ENCODE data around the gene MCF2.

Gene MCF2

DNA sequence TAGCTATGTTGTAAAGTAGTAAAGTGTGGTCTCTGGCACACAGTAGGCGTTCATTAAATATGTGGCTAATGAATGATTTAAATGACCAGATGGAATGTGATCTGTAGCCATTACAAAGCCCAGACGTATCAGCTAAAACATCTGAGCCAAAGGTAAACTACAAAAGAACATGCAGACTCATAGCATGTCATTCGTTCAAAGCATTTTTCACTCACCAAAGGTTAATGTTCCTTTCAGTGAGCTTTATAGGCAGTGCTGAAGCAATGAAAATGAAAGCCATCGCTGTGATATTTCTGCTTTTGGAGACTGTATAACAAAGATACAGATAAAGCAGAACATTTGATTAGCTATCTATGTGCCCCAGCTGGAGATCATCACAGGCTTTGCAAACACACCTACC is 126.9 kb downstream of the MCF2 start:
- Histone ChIP-seq H3K9me3 (ENCODE audit: control insufficient read depth, insufficient read depth, low read depth, low read length) (no peaks in the 10 kb centered on the region), H3K4me1 (ENCODE audit: control insufficient read depth, insufficient read depth, low read length) (no peaks in the 10 kb centered on the region), H3K4me3 (ENCODE audit: low read depth, low read length) (no peak overlapping the region), H3K36me3 (ENCODE audit: control insufficient read depth in 2 of 2, insufficient read depth in 1 of 2, low read length in 2 of 2) (no peaks in the 10 kb centered on the region), H3K27ac (ENCODE audit: extremely low read depth, low read depth, low read length) (no peak overlapping the region)
- ChIA-PET POLR2A (no interaction called here), CTCF (interaction anchor here (0.6 kb wide), 1 partner anchor 26 kb away, joined by 3 read pairs; no protein-coding TSS in a partner anchor)
- TF ChIP-seq PRDM1 (tag by site-specific recombination; IDR thresholded peaks at IDR 0.05) (no peak), ZNF629 (tag by site-specific recombination; IDR thresholded peaks at IDR 0.05) (no peak), ZNF23 (tag by site-specific recombination; IDR thresholded peaks at IDR 0.05; ENCODE audit: borderline replicate concordance) (no peak), ZNF521 (tag by site-specific recombination; IDR thresholded peaks at IDR 0.05) (no peak), WT1 (tag by site-specific recombination; IDR thresholded peaks at IDR 0.05) (no peak)
- TF ChIP-seq, protein P1, sequence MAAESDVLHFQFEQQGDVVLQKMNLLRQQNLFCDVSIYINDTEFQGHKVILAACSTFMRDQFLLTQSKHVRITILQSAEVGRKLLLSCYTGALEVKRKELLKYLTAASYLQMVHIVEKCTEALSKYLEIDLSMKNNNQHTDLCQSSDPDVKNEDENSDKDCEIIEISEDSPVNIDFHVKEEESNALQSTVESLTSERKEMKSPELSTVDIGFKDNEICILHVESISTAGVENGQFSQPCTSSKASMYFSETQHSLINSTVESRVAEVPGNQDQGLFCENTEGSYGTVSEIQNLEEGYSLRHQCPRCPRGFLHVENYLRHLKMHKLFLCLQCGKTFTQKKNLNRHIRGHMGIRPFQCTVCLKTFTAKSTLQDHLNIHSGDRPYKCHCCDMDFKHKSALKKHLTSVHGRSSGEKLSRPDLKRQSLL (tag by site-specific recombination; IDR thresholded peaks at IDR 0.05) = no peak
- TF ChIP-seq, protein P2, sequence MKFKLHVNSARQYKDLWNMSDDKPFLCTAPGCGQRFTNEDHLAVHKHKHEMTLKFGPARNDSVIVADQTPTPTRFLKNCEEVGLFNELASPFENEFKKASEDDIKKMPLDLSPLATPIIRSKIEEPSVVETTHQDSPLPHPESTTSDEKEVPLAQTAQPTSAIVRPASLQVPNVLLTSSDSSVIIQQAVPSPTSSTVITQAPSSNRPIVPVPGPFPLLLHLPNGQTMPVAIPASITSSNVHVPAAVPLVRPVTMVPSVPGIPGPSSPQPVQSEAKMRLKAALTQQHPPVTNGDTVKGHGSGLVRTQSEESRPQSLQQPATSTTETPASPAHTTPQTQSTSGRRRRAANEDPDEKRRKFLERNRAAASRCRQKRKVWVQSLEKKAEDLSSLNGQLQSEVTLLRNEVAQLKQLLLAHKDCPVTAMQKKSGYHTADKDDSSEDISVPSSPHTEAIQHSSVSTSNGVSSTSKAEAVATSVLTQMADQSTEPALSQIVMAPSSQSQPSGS (tag by site-specific recombination; IDR thresholded peaks at IDR 0.05; ENCODE audit: low read depth) = no peak

DNA sequence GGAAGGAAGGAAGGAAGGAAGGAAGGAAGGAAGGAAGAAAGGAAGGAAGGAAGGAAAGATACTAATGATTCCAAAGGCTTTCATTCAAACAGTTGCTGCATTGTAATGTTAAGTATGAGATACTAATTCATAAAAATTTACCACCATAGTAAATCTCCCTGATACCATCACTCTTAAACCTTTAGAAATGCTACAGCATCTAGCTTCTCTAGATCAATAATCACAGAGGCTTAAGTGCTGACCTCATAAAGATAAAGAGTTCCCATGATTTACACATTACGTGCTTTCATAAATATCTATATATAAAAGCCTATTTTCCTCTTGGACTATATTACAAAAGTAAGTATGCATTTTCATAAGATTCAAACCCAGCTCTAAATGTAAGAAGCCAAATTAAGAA is 141.0 kb downstream of the MCF2 start:
- no peaks in the 10 kb centered on the region for H3K4me1 ChIP-seq (ENCODE audit: control insufficient read depth, insufficient read depth, low read length)
- POLR2A ChIA-PET = interaction anchor here (0.6 kb wide), 1 partner anchor 14 kb away, joined by 4 read pairs; no protein-coding TSS in a partner anchor
- no peaks in the 10 kb centered on the region for H3K36me3 ChIP-seq (ENCODE audit: control insufficient read depth in 2 of 2, insufficient read depth in 1 of 2, low read length in 2 of 2)
- H3K4me3 ChIP-seq (ENCODE audit: low read depth, low read length) = no peak overlapping the region
- H3K9me3 ChIP-seq (ENCODE audit: control insufficient read depth, insufficient read depth, low read depth, low read length) = no peaks in the 10 kb centered on the region
- CTCF ChIA-PET = interaction anchor here (0.7 kb wide), 2 partner anchors 17 to 54 kb away, joined by 3 read pairs; no protein-coding TSS in a partner anchor
- H3K27ac ChIP-seq (ENCODE audit: extremely low read depth, low read depth, low read length) = no peak overlapping the region
- TF ChIP-seq ZNF561 (tag by site-specific recombination; IDR thresholded peaks at IDR 0.05; ENCODE audit: borderline replicate concordance) = no peak
- peak; percentile 62 for TF ChIP-seq ZNF366 (tag by site-specific recombination; conservative IDR thresholded peaks at IDR 0.05)
- no peak for TF ChIP-seq ZNF473 (tag by site-specific recombination; IDR thresholded peaks at IDR 0.05)
- TF ChIP-seq ZNF521 (tag by site-specific recombination; IDR thresholded peaks at IDR 0.05) = no peak
- no peak for TF ChIP-seq ZNF394 (tag by site-specific recombination; IDR thresholded peaks at IDR 0.05; ENCODE audit: borderline replicate concordance)
- TF ChIP-seq, protein P3, sequence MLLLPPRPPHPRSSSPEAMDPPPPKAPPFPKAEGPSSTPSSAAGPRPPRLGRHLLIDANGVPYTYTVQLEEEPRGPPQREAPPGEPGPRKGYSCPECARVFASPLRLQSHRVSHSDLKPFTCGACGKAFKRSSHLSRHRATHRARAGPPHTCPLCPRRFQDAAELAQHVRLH (tag by site-specific recombination; IDR thresholded peaks at IDR 0.05) = no peak
- no peak for TF ChIP-seq ZBTB17 (tag by site-specific recombination; IDR thresholded peaks at IDR 0.05)
- no peak for TF ChIP-seq HOXC10 (CRISPR knock-in tag; IDR thresholded peaks at IDR 0.05)
- TF ChIP-seq HOXD13 (CRISPR knock-in tag; IDR thresholded peaks at IDR 0.05; ENCODE audit: borderline replicate concordance) = no peak

DNA sequence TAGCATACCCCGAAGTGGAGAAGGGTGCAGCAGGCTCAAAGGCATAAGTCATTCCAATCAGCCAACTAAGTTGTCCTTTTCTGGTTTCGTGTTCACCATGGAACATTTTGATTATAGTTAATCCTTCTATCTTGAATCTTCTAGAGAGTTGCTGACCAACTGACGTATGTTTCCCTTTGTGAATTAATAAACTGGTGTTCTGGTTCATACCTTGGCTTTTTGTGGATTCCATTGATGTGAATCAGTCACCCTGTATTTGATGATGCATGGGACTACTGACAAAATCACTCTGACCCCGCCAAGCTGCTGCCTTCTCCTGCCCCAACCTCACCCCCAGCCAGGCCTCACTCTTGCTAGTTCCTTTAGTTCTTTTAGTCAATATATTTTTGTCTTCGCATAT is 144.7 kb downstream of the MCF2 start:
- no peaks in the 10 kb centered on the region for H3K9me3 ChIP-seq (ENCODE audit: control insufficient read depth, insufficient read depth, low read depth, low read length)
- H3K27ac ChIP-seq (ENCODE audit: extremely low read depth, low read depth, low read length) = no peak overlapping the region
- H3K4me1 ChIP-seq (ENCODE audit: control insufficient read depth, insufficient read depth, low read length) = no peaks in the 10 kb centered on the region
- no peak for TF ChIP-seq ZNF555 (tag by site-specific recombination; conservative IDR thresholded peaks at IDR 0.05)
- no peak for TF ChIP-seq ZNF214 (tag by site-specific recombination; IDR thresholded peaks at IDR 0.05; ENCODE audit: borderline replicate concordance)
- TF ChIP-seq ZNF776 (tag by site-specific recombination; IDR thresholded peaks at IDR 0.05; ENCODE audit: borderline replicate concordance) = no peak
- H3K36me3 ChIP-seq (ENCODE audit: control insufficient read depth in 2 of 2, insufficient read depth in 1 of 2, low read length in 2 of 2) = no peaks in the 10 kb centered on the region
- H3K4me3 ChIP-seq (ENCODE audit: low read depth, low read length) = no peak overlapping the region
- ChIA-PET POLR2A (no interaction called here), CTCF (no interaction called here)
